K562 (cell line): ENCODE measurements around the gene LTB4R2. TPM values are rescaled to one million over a fixed set of nuclear protein-coding genes. Genes with fewer than 3 reads are reported as not detected.

ENCODE experiments used
- ASH1L ChIP-seq: fragments of 450-650 bp; IDR thresholded peaks from 2 replicates; pipeline ENCODE4 v1.6.1; 2018; ENCODE audit warnings: borderline replicate concordance, mild to moderate bottlenecking, low read depth; ENCODE audit not compliant: partially characterized antibody
- BCL6 ChIP-seq: fragments of 250-450 bp; sonication (Bioruptor Pico); IDR thresholded peaks from 2 replicates; pipeline ENCODE4 v1.4.0; 2020
- DLX4 ChIP-seq: fragments of 250-450 bp; sonication (Bioruptor Pico); IDR thresholded peaks from 2 replicates; pipeline ENCODE4 v1.6.1; 2021; ENCODE audit warnings: mild to moderate bottlenecking
- E4F1 ChIP-seq: fragments of 250-450 bp; sonication (Bioruptor Pico); IDR thresholded peaks from 2 replicates; pipeline ENCODE4 v1.5.0; 2021; ENCODE audit warnings: mild to moderate bottlenecking, borderline replicate concordance
- ETS2 ChIP-seq: IDR thresholded peaks from 2 replicates; pipeline ENCODE4 v1.6.1; 2016; ENCODE audit warnings: borderline replicate concordance, missing genetic modification characterization, mild to moderate bottlenecking, moderate library complexity, missing compliant biosample characterization; ENCODE audit not compliant: poor library complexity, severe bottlenecking
- HEY1 ChIP-seq: fragments of 250-450 bp; sonication (Bioruptor Pico); IDR thresholded peaks from 2 replicates; pipeline ENCODE4 v1.5.0; 2020; ENCODE audit warnings: mild to moderate bottlenecking, moderate library complexity, borderline replicate concordance
- KLF6 ChIP-seq: fragments of 250-450 bp; sonication (Bioruptor Pico); IDR thresholded peaks from 2 replicates; pipeline ENCODE4 v1.4.0; 2020; ENCODE audit warnings: mild to moderate bottlenecking, moderate library complexity, borderline replicate concordance
- MBD1 ChIP-seq: fragments of 250-450 bp; sonication (Bioruptor Pico); IDR thresholded peaks from 2 replicates; pipeline ENCODE4 v1.8.0; 2022; ENCODE audit warnings: inconsistent platforms
- MIER1 ChIP-seq: fragments of 450-650 bp; IDR thresholded peaks from 2 replicates; pipeline ENCODE4 v1.6.1; 2016; ENCODE audit warnings: antibody characterized with exemption, mild to moderate bottlenecking, low read depth
- MITF ChIP-seq: IDR thresholded peaks from 2 replicates; pipeline ENCODE4 v1.6.1; 2014; ENCODE audit warnings: antibody characterized with exemption
- NELFE ChIP-seq: IDR thresholded peaks from 2 replicates; pipeline ENCODE4 v1.6.1; 2011; ENCODE audit warnings: mild to moderate bottlenecking; ENCODE audit not compliant: insufficient read depth, insufficient read length
- NR2C1 ChIP-seq, 2 experiments: fragments of 450-650 bp; IDR thresholded peaks; 2 replicates each; pipeline ENCODE4 v1.6.1; 2017; ENCODE audit warnings: mild to moderate bottlenecking in 2 of 2, antibody characterized with exemption in 1 of 2, inconsistent platforms in 1 of 2, missing compliant biosample characterization in 1 of 2, missing genetic modification characterization in 1 of 2
- RBM25 ChIP-seq: fragments of 200-400 bp; formaldehyde crosslinking; IDR thresholded peaks from 2 replicates; pipeline ENCODE4 v1.6.1; 2018; ENCODE audit warnings: low read length, low read depth, moderate library complexity; ENCODE audit not compliant: severe bottlenecking
- ZBTB8A ChIP-seq: fragments of 450-650 bp; IDR thresholded peaks from 2 replicates; pipeline ENCODE4 v1.6.1; 2018; ENCODE audit warnings: mild to moderate bottlenecking, moderate library complexity; ENCODE audit not compliant: partially characterized antibody
- polyA plus RNA-seq, 8 experiments: library from polyadenylated mRNA; depleted of rRNA in 4 of 8; stranded (reverse) in 5 of 8; unstranded in 3 of 8; fragments of >200 nt; fragmentation: Nextera tagmentation in 2 of 8; fragmentation: Illumina TruSeq in 1 of 8; extraction: Ambion mirVana in 2 of 8; extraction: Trizol in 1 of 8; gene quantifications; 2 replicates each; pipeline versions ENCODE4 v1.2.1 to v1.2.3, GENCODE V29; 2011 to 2014; ENCODE audit warnings: inconsistent platforms in 1 of 8, missing spikeins in 1 of 8
- total RNA-seq, 7 experiments: library from RNA; depleted of rRNA in 6 of 7; stranded (reverse); fragments of >200 nt in 6 of 7; fragmentation: Illumina TruSeq in 2 of 7; extraction: Trizol in 2 of 7; gene quantifications; 2 replicates each; pipeline versions ENCODE4 v1.2.1 to v1.2.3, GENCODE V29; 2011 to 2021; ENCODE audit warnings: low replicate concordance in 1 of 7

LTB4R2 gene
- total and polyA plus RNA-seq, 9 of the 15 experiments (the other 6 are each of a cell fraction or from before 2014, with no cell fraction given), result 0.03 to 11.6 (median 2.8) TPM; not detected in 1

- TF ChIP-seq MIER1 (no peak), NELFE (no peak), MBD1 (CRISPR knock-in tag) (no peak), ETS2 (tag) (no peak), HEY1 (CRISPR knock-in tag) (no peak), KLF6 (CRISPR knock-in tag) (no peak), RBM25 (no peak), DLX4 (no peak), BCL6 (CRISPR knock-in tag) (no peak), NR2C1 (IDR thresholded peaks at IDR 0.05) (no peak), NR2C1 (tag; IDR thresholded peaks at IDR 0.05) (no peak), ZBTB8A (no peak), ASH1L (no peak), E4F1 (CRISPR knock-in tag) (no peak), MITF (no peak)
Observed at GRCh38 chr14:24261969-24262327, 48.0 kb upstream of the LTB4R2 start (continued).
